ENCODE results near the gene UPK1A.
"Not testable (repeated sequence)": the region's sequence is repeated elsewhere in the genome, so short reads cannot be mapped to it uniquely, and the experiment has no call there.

UPK1A gene

GRCh38 chr19:35691106-35691505 is 24.8 kb downstream of the UPK1A start:
- DNase-seq (ENCODE audit: low read depth in 2 of 2), result not testable (repeated sequence)

DNA sequence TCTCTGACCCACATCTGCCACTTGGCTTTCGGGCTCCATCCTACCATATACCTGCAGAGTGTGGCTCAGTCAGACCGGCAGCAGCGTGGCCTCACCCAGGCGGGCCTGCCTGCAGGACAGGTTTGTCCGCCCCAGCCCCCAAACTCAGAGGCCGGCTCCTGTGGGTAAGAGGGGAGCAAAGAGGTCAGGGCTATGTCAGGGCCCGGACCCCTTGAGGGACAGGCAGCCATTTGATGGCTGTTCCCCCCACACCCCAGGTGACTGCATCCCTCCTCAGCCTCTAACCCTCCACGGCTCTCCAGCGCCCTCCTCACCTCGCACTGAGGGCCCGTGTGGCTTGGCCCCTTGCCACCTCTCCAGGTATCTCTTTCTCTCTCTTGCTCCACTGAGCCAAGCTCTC is 25.7 kb downstream of the UPK1A start:
- no peak for DNase-seq (ENCODE audit: low read depth in 2 of 2)

- DNase-seq (ENCODE audit: low read depth in 2 of 2), result no peak
Measured at GRCh38 chr19:35693422-35693821, 27.1 kb downstream of the UPK1A start.

- peak; percentile 81 to 93 for DNase-seq (ENCODE audit: low read depth in 2 of 2)
Measured at GRCh38 chr19:35693835-35694599, 27.7 kb downstream of the UPK1A start.

DNA sequence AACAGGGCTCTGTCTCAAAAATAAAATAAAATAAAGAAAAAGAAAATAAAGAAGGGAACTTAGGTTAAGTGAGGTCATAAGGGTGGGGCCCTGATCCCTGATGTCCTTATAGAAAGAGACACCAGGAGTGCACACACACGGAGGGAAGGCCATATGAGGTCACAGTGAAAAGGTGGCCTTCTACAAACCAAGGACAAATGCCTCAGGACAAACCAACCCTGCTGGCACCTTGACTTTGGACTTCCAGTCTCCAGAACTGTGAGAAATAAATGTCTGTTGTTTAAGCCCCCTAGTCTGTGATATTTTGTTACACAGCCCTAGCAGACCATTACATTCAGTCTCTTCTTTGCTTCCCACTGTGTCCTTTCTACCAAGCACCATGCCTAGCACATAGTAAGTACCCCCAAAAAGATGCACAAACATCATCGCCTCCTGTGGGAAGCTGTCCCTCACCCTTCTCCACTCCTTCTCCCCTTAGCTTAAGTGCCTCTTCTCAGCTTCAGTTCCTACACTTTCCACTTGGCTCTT is 29.6 kb downstream of the UPK1A start:
- no peak for DNase-seq (ENCODE audit: low read depth in 2 of 2)

GRCh38 chr19:35696835-35697234 is 30.5 kb downstream of the UPK1A start:
- no peak for DNase-seq (ENCODE audit: low read depth in 2 of 2)

GRCh38 chr19:35702223-35703012 is 36.1 kb downstream of the UPK1A start:
- DNase-seq (ENCODE audit: low read depth in 2 of 2), result peak; percentile 82 to 87

- DNase-seq (ENCODE audit: low read depth in 2 of 2), result no peak
Measured at GRCh38 chr19:35703343-35703742, 37.0 kb downstream of the UPK1A start.

DNA sequence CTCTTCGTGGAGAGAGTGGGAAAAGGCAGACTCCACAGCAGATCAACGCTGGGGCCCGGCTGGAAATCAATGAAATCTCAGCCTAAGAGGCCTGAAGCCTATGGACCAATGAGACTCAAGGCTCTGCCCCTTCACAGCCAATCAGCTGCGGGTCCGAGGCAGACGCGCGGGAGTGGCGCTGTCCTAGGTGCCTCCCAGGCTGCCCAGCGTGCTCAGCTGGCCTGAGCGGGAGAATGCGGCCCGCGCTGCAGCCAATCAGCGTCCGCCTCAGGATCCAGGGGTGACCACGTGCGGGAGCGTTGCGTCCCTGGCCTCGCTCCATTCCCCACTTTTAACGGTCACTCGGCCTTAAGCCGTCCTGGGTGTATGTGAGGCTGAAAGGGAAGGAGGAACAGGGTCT is 37.9 kb downstream of the UPK1A start, which contains the start of gene ZBTB32:
ZBTB32 (plus strand) TSS at position 341 of the 400 bp plus-strand sequence. CDS start 10,069 bp downstream, outside the sequence.
- DNase-seq (ENCODE audit: low read depth in 2 of 2), result no peak

GRCh38 chr19:35708391-35708790 is 42.1 kb downstream of the UPK1A start:
- DNase-seq (ENCODE audit: low read depth in 2 of 2), result no peak

DNA sequence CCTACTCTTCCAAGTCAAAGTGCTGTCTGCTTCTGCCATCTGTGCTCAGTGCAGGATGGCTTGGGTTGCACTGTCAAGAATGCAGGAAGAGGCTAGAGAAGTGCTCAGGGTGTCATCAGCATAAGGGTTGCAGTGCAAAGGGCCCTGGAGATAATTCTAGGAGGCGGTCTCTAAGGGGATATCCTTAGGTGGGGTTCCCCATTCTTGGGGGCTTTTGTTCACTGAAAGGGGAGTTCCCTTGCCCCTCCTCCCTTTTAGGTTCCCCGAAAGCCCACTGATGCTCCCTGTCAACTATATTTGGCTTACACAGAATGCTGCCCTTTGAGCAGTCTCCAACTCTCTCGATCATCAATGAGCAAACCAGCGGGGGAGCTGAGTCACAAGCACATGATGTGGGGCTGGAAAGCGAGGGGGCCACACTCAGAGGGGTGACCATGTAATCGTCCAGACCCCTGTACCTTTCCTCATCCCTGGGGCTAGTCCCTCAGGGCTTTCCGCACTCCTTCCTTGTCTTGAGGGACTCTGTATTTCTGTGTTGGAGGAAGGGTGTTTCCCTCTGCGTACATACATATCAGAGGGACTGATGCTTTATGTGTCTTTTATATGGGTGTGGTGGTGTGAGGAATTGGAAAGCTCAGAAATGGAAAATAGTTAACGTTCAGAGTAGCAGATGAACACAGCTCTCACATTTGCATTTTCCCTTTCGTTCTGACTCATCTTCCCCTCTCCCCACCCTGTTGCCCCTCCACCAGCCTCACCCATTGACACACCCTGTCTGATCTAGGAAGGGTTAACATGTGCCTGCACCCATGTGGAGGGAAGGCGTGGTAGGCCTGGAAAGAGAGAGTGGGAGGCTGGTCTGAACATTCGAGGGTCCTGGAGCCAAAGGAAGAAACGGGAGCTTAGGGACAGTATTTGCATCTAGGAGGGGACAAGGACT is 44.7 kb downstream of the UPK1A start:
- DNase-seq (ENCODE audit: low read depth in 2 of 2), result peak; percentile 37 to 48

DNA sequence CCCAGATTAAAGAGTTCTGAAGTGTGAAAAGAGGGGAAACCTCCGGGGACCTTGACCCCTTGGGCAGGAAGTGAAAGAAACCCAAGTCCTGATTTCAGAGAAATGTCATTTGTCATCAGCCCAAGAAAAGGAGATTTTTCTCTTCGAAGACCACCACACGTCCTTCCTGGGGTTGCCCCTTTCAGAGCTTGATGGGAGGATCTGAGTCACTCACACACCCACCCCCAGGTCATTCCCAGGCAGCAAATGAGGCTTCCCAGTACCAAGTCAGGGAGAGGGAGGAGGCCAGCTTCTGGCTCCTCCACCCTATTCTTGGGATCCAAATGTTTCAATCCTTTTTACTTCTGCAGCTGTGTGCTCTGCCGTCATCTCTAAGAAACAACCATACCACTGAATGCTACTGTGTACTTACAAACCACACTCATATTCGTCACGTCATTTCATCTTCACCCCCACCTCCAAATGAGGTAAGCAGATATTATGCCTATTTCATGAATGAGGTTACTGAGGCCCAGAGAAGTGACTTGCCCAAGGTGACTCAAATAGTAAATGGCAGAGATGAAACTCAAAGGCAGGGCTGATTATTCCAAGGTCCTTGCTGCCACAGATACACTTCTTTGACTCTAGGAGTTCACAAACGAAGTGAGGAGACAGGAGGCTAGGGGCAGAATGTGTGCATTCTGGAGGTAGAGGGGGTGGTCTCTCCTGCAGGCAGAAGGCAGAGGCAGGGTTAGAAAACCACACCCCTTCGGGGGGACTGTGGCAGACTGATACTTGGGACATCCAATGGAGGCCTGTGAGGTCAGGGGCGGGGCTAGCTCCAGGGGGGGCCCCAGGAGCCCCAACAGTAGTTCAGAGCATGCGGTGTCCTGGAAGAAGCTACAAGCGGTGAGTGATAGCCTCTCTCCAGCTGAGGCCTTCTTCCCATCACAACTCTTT is 46.5 kb downstream of the UPK1A start:
- DNase-seq (ENCODE audit: low read depth in 2 of 2), result peak in 1 of 2 donors; percentile 55

- DNase-seq (ENCODE audit: low read depth in 2 of 2), result no peak
Measured at GRCh38 chr19:35713506-35713850, 47.2 kb downstream of the UPK1A start.

DNA sequence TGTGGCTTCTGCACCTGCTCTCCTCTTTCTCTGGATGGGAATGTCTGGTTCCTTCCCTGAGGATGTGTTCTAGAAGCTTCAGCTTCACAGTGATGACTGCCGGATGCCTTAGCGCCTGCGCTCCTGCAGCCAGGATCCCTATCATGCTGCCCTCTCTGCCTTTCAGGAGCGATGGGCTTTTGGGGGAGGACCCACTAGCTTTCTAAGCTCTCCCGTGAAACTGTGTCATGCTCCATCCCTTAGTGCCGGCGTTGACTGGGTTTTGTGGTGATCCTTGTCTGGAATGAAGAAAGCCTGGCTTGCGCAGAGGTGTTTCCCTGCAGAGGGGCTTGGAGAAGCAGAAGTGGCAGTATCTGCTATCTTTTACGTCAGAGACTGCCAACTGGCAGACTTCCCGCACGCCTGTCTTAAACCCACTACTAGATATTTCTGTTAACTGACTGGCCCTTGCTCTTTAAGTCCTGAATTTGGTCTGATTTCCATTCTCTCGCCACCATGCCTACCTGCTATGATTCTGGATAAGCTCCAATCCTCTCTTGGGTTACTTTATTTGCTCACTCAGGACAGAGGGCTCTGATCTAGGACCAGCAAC is 47.7 kb downstream of the UPK1A start:
- no peak for DNase-seq (ENCODE audit: low read depth in 2 of 2)

DNA sequence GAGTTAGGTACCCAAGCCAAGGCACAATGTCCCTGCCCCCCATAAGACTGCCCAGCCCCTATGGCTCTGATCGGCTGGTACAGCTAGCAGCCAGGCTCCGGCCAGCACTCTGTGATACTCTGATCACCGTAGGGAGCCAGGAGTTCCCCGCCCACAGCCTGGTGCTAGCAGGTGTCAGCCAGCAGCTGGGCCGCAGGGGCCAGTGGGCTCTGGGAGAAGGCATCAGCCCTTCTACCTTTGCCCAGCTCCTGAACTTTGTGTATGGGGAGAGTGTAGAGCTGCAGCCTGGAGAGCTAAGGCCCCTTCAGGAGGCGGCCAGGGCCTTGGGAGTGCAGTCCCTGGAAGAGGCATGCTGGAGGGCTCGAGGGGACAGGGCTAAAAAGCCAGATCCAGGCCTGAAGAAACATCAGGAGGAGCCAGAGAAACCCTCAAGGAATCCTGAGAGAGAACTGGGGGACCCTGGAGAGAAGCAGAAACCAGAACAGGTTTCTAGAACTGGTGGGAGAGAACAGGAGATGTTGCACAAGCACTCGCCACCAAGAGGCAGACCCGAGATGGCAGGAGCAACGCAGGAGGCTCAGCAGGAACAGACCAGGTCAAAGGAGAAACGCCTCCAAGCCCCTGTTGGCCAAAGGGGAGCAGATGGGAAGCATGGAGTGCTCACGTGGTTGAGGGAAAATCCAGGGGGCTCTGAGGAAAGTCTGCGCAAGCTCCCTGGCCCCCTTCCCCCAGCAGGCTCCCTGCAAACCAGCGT is 48.5 kb downstream of the UPK1A start:
- no peak for DNase-seq (ENCODE audit: low read depth in 2 of 2)

DNA sequence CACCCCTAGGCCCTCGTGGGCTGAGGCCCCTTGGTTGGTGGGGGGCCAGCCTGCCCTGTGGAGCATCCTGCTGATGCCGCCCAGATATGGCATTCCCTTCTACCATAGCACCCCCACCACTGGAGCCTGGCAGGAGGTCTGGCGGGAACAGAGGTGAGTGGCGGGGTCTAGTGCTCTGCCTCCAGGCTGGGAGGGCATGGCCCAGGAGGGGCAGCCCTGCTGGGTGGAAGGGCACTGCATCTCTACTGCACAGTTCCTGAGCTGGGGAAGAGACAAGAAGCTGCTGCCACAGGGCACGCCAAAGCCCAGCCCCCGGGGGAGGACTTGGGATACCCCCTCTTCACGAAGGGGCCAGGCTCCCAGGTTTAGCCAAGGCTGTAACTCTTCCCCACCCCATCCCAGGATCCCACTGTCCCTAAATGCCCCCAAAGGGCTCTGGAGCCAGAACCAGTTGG is 49.1 kb downstream of the UPK1A start:
- no peak for DNase-seq (ENCODE audit: low read depth in 2 of 2)

DNA sequence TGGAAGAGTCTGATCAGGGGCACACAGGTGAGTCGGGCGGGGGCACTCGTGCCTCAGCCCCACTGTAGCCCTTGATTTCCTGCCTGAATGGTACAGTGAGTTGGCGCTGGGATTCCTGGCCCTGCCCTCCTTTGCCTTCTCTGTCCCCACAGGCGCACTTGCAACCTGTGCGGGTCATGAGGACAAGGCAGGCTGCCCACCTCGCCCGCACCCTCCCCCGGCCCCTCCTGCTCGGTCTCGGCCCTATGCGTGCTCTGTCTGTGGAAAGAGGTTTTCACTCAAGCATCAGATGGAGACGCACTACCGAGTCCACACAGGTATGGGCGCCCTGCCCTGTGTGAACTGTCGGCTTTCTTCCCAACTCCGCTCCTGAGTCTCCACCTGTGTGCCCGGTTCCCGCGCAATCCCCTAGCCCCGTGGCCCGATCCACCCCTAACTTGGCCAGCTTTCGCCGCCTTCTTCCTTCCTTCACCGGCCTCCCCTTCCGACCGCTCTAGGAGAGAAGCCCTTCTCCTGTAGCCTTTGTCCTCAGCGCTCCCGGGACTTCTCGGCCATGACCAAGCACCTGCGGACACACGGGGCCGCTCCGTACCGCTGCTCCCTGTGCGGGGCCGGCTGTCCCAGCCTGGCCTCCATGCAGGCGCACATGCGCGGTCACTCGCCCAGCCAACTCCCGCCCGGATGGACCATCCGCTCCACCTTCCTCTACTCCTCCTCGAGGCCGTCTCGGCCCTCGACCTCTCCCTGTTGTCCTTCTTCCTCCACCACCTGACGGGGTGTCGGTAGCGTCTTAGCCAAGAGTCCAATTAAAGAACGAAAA is 49.9 kb downstream of the UPK1A start:
- no peak for DNase-seq (ENCODE audit: low read depth in 2 of 2)
